Keratinocyte (primary cell): Measurements from ENCODE around the gene PLAAT2.

Experiments used
- CTCF ChIP-seq, 3 experiments: IDR thresholded peaks in 1 of 3; conservative IDR thresholded peaks in 1 of 3; optimal IDR thresholded peaks in 1 of 3; 2 replicates in 2 of 3; 3 replicates in 1 of 3; pipeline versions ENCODE3 to v1.5.1; 2011; ENCODE audit warnings: low read length in 3 of 3, mild to moderate bottlenecking in 3 of 3, moderate library complexity in 2 of 3, control low read depth in 1 of 3, inconsistent platforms in 1 of 3; ENCODE audit not compliant: insufficient read depth in 2 of 3; ENCODE audit errors: extremely low read depth in 1 of 3
- EZH2 ChIP-seq: IDR thresholded peaks from one replicate; pipeline ENCODE4 v1.6.1; 2012; ENCODE audit warnings: inconsistent platforms, mild to moderate bottlenecking, low read length, moderate library complexity

- TF ChIP-seq CTCF (optimal IDR thresholded peaks at IDR 0.05 in 1 of 3, IDR thresholded peaks at IDR 0.05 in 1 of 3, conservative IDR thresholded peaks at IDR 0.05 in 1 of 3; ENCODE audit: extremely low read depth in 1 of 3, insufficient read depth in 2 of 3, low read length in 3 of 3), result no peak
- no peak for TF ChIP-seq EZH2
These were observed 2.5 kb downstream of the PLAAT2 start for GRCh38 chr11:63560506-63561180.
